HL-60 (cell line): ENCODE results near the gene ARFIP1.

Source experiments
- DNase-seq, 2 experiments: peaks; one replicate each; pipeline ENCODE4 v3.0.0-alpha.2; 2010 to 2020; ENCODE audit warnings: low read depth in 1 of 2, low spot score in 1 of 2
- H3K27ac ChIP-seq: fragments of 250-450 bp; sonication (Bioruptor Pico); replicated peaks from 2 replicates; pipeline ENCODE4 v1.5.1; 2020; ENCODE audit warnings: mild to moderate bottlenecking, moderate library complexity
- H3K27me3 ChIP-seq: fragments of 250-450 bp; sonication (Bioruptor Pico); 2 replicates; pipeline ENCODE4 v1.5.1; 2021; ENCODE audit warnings: mild to moderate bottlenecking, moderate library complexity; ENCODE audit not compliant: insufficient read depth, poor library complexity, severe bottlenecking
- H3K4me3 ChIP-seq: replicated peaks from 2 replicates; pipeline ENCODE4 v1.5.1; 2011; ENCODE audit warnings: mild to moderate bottlenecking, control low read depth, low read length; ENCODE audit not compliant: insufficient read depth
- CTCF ChIP-seq: IDR thresholded peaks from one replicate; pipeline ENCODE4 v1.5.1; 2011; ENCODE audit warnings: low read length, control low read depth, inconsistent platforms; ENCODE audit not compliant: insufficient read depth
- GABPA ChIP-seq: IDR thresholded peaks from 2 replicates; pipeline ENCODE4 v1.6.1; 2012; ENCODE audit warnings: low read depth
- POLR2AphosphoS5 ChIP-seq: IDR thresholded peaks from 2 replicates; pipeline ENCODE4 v1.6.1; 2012; ENCODE audit warnings: low read depth
- SPI1 ChIP-seq: IDR thresholded peaks from 2 replicates; pipeline ENCODE4 v1.6.1; 2012; ENCODE audit warnings: low read depth, mild to moderate bottlenecking, borderline replicate concordance
- TF ChIP-seq, protein P1 (sequence below): IDR thresholded peaks from 2 replicates; pipeline ENCODE4 v1.6.1; 2012; ENCODE audit warnings: low read depth; ENCODE audit not compliant: insufficient replicate concordance

Gene ARFIP1

DNA sequence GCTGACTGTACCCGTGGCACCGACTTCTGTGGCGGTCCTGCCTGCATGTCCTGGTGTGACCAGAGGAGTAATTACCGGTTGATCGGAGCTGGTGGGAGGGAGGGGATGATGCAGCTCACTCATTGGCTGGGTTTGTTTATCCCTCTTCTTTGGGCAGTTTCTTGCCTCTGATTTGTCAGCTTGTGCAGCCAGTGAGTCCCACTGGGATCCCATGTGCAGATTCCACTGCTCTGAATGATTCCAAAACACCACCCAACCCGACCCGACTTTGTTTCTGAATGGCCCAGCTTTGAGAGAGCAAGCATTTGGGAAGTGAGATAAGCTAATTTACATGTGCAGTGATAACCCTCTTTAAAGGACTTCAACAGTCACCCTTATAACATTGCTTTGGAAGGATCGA is 170.2 kb downstream of the ARFIP1 start:
- Histone ChIP-seq H3K27ac (no peak overlapping the region), H3K27me3 (no peaks in the 10 kb centered on the region), H3K4me3 (no peak overlapping the region)
- DNase-seq = no peak
- TF ChIP-seq POLR2AphosphoS5 = no peak
- TF ChIP-seq, protein P1, sequence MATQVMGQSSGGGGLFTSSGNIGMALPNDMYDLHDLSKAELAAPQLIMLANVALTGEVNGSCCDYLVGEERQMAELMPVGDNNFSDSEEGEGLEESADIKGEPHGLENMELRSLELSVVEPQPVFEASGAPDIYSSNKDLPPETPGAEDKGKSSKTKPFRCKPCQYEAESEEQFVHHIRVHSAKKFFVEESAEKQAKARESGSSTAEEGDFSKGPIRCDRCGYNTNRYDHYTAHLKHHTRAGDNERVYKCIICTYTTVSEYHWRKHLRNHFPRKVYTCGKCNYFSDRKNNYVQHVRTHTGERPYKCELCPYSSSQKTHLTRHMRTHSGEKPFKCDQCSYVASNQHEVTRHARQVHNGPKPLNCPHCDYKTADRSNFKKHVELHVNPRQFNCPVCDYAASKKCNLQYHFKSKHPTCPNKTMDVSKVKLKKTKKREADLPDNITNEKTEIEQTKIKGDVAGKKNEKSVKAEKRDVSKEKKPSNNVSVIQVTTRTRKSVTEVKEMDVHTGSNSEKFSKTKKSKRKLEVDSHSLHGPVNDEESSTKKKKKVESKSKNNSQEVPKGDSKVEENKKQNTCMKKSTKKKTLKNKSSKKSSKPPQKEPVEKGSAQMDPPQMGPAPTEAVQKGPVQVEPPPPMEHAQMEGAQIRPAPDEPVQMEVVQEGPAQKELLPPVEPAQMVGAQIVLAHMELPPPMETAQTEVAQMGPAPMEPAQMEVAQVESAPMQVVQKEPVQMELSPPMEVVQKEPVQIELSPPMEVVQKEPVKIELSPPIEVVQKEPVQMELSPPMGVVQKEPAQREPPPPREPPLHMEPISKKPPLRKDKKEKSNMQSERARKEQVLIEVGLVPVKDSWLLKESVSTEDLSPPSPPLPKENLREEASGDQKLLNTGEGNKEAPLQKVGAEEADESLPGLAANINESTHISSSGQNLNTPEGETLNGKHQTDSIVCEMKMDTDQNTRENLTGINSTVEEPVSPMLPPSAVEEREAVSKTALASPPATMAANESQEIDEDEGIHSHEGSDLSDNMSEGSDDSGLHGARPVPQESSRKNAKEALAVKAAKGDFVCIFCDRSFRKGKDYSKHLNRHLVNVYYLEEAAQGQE = no peak
- TF ChIP-seq GABPA = no peak
- TF ChIP-seq CTCF = no peak
- TF ChIP-seq SPI1 = no peak

DNA sequence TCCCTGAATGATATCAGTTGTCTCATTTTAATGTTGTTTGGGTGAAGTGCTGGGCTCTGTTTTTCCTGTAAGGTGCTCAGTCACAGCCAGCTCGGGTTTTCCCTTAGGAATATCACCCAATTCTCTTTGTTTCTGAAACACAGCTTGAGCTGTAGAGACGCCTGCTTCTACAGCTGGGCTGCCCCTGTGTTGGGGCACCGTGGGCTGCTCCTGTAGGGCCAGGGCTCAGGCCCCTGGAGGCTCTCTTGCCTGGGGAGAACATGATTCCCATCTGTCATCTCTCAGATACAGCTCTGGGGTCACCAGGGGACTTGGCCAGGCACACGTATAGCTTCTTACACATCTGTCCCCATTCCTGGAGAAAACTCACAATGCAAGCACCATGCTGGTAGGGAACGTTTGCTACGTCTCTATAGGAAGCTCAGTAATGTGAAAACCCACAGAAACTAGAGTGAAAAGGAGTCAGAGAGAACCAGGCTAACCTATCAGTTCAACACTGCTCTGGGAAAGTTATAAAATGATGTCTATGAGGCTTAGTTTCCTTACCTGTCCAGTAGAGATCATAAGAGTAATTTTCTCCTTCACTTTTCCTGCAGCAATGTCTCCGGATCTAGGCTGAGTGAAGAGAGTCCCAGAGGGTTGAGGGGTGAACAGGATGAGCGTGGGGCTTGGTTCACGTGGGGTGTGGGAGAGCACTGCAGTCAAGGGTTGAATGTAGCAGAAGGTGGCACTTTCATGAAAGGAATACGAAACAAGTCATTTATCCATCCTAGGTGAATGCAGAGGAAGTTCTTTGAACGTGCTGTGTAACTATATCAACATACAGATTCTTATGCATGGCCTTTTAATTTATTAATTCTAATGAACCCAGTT is 170.9 kb downstream of the ARFIP1 start:
- H3K27me3 ChIP-seq = no peaks in the 10 kb centered on the region
- no peak overlapping the region for H3K4me3 ChIP-seq
- no peak for DNase-seq
- TF ChIP-seq GABPA = no peak
- TF ChIP-seq SPI1 = no peak
- TF ChIP-seq CTCF = no peak
- no peak overlapping the region for H3K27ac ChIP-seq

DNA sequence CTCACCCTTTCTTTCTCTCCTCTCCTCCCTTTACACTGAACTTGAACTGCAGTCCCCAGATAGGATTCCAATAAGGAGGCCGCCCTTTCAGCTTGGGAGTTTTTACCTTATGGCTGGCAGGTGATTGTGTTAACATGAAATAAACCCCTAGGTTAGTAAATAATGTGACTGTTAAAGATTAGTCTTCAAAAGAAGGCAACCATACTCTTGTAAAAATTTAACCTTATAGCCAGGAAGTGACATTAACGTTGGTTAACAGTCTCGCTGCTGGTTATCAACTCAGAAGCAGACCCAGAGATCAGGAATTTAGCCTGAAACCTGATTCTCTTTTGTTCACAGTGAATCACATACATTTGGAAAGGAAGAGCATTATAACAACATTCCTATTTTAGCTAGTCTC is 171.6 kb downstream of the ARFIP1 start:
- TF ChIP-seq POLR2AphosphoS5 = no peak
- TF ChIP-seq GABPA = no peak
- TF ChIP-seq, protein P1 = no peak
- no peak for TF ChIP-seq SPI1
- TF ChIP-seq CTCF = no peak
- Histone ChIP-seq H3K27ac (no peak overlapping the region), H3K27me3 (no peaks in the 10 kb centered on the region), H3K4me3 (no peak overlapping the region)
- no peak for DNase-seq

DNA sequence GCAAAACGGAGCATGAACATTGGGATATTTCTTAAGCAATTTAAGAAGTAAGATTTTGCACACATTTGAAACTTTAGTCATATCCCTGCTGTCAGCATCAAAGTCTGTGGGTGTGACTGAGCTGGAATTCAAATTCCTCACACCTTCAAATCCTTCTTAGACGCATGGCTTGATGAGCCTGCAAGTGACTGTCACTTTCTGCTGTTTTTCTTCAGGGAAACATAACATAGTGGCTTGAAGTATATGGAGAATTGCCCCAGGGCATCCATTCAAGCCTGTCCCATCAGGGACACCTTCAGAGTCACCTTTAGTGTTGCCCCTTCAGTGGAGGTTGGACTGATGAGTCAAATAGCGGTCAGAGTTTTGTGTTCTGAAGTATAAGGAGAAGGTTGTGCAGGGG is 173.8 kb downstream of the ARFIP1 start:
- Histone ChIP-seq H3K27ac (no peak overlapping the region), H3K27me3 (no peaks in the 10 kb centered on the region), H3K4me3 (no peak overlapping the region)
- DNase-seq = no peak
- no peak for TF ChIP-seq POLR2AphosphoS5
- TF ChIP-seq GABPA = no peak
- no peak for TF ChIP-seq SPI1
